HG03280 (cell line): ENCODE data around the gene FH.

Experiments
- ATAC-seq: cut with Tn5 transposase; IDR thresholded peaks from one replicate; pipeline ENCODE4 v1.9.1; 2021; ENCODE audit warnings: mild to moderate bottlenecking, moderate library complexity; ENCODE audit not compliant: unreplicated experiment

Gene FH

GRCh38 chr1:241525026-241525425 lies 5.5 kb upstream of the FH start:
- no peak for ATAC-seq

- no peak for ATAC-seq
These were observed 2.2 kb upstream of the FH start for GRCh38 chr1:241521718-241522117.

- no peak for ATAC-seq
These were observed 518 bp upstream of the FH start for GRCh38 chr1:241520080-241520465.

- peak; percentile 33 for ATAC-seq
These were observed 863 bp downstream of the FH start for GRCh38 chr1:241518476-241519307.

GRCh38 chr1:241513378-241513777 lies 6.2 kb downstream of the FH start:
- no peak for ATAC-seq

- no peak for ATAC-seq
These were observed 12.2 kb downstream of the FH start for GRCh38 chr1:241507189-241507863.

GRCh38 chr1:241503444-241503843 lies 16.1 kb downstream of the FH start:
- ATAC-seq, result no peak

GRCh38 chr1:241499910-241500309 lies 19.6 kb downstream of the FH start:
- no peak for ATAC-seq

- no peak for ATAC-seq
These were observed 23.8 kb downstream of the FH start for GRCh38 chr1:241495741-241496140.

GRCh38 chr1:241488739-241489138 lies 30.8 kb downstream of the FH start:
- ATAC-seq, result no peak

- peak; percentile 54 for ATAC-seq
These were observed 34.0 kb downstream of the FH start for GRCh38 chr1:241485554-241485992.

GRCh38 chr1:241485145-241485544 lies 34.4 kb downstream of the FH start:
- ATAC-seq, result peak; percentile 39

- ATAC-seq, result no peak
These were observed 36.7 kb downstream of the FH start for GRCh38 chr1:241482761-241483250.

- ATAC-seq, result no peak
These were observed 40.3 kb downstream of the FH start for GRCh38 chr1:241479294-241479693.

- ATAC-seq, result no peak
These were observed 43.9 kb downstream of the FH start for GRCh38 chr1:241475671-241476070.

GRCh38 chr1:241473026-241473425 lies 46.5 kb downstream of the FH start:
- no peak for ATAC-seq

GRCh38 chr1:241470908-241471590 lies 48.5 kb downstream of the FH start:
- no peak for ATAC-seq

- ATAC-seq, result no peak
These were observed 49.2 kb downstream of the FH start for GRCh38 chr1:241470361-241470760.

GRCh38 chr1:241465673-241466072 lies 53.9 kb downstream of the FH start:
- no peak for ATAC-seq

- ATAC-seq, result no peak
These were observed 54.6 kb downstream of the FH start for GRCh38 chr1:241464985-241465384.

GRCh38 chr1:241462391-241462790 lies 57.2 kb downstream of the FH start:
- no peak for ATAC-seq
